AG08395 (cell line): ENCODE data around the gene HPCA.

Source experiments
- DNase-seq: peaks from one replicate; pipeline ENCODE4 v3.0.0; 2012; ENCODE audit warnings: mixed read lengths, low spot score

The HPCA gene

DNA sequence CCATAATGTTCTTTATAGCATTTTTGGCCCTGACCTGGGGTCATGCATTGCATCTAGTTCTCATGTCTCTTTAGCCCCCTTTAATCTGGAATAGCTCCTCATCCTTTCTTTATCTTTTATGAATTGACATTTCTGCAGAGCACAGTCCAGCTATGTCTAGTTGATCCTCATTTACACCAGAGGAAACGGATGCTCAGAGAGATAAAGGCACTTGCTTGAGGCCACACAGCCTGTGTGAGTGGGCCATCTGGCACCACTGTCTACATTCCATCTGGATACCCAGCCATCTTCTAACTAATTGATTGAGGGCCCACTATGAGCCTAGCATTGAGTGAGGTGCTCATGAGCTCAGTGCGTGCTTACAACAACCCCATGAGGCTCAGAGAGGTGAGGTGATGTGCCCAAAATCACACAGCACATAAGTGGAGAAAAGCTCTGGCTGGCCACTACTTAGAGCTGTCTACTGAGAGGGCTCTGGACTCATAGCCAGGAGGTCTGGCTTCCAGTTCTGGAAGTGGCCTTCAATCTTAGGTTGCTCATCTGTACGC lies 3.5 kb downstream of the HPCA start:
- DNase-seq, result no peak

DNA sequence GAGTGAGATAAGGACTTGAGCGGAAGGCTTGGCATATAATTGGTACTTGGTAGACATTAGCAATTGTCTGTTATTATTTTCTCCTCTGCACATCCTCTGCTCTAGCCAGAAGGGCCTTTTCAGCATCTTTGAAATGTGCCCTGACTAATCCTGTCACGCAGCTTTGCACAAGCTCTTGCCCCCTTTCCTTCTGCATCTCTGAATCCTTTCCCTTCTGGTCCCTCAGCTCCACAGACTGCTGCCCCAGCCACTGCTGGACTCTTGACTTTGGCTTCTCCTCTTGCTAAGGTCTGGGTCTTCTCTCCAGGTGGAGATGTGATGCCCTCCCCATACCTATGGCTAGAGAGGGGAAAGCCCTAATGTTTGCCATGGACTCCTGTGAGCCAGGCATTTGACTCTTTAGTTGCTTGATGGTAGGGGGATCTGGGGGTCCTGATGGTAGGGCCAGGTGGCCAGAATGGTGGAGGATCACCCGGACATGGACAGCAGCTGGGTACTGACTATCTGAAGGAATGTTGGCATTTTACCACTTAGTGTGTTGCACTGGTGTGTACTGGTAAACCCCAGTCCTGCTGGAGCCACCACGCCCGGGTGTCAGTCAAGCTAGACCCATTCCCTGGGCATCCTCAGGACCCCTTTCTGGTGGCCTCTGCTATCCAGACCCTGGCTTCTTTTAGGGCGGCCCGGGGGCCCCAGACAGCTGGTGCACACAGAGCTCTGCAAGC lies 4.4 kb downstream of the HPCA start:
- DNase-seq, result no peak

DNA sequence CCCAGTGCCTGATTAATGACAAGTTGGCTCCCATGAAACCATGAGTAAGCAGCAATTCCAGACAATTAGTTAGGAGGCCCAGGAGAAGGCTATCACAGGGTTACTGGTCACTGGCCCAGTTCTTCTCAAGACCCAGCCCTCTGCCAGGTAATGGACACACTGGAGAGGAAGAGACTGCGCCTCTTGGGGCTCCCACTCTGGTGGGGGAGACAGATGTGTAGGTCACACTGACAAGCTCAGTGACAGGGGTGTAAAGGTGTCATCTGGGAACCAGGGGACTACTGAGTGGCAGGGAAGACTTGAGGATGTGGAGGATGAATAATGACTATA lies 4.9 kb downstream of the HPCA start:
- no peak for DNase-seq

DNA sequence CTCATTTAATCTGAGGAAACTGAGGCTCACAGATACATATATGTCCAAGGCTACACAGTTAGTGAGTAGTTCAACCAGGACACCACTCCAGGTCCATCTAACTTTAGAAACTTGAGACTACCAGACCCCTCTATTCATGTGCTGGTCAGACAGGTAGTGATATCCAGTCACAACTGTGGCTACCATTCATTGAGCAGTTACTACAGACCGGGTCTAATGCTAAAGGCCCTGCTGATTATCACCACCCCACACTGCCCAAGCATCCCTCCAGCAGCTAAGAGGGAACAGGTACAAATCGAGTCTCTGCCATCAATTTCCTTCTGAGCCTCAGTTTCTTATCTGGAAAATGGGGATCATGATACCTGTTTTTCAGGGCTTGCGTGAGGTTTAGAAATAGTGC lies 5.3 kb downstream of the HPCA start:
- no peak for DNase-seq

DNA sequence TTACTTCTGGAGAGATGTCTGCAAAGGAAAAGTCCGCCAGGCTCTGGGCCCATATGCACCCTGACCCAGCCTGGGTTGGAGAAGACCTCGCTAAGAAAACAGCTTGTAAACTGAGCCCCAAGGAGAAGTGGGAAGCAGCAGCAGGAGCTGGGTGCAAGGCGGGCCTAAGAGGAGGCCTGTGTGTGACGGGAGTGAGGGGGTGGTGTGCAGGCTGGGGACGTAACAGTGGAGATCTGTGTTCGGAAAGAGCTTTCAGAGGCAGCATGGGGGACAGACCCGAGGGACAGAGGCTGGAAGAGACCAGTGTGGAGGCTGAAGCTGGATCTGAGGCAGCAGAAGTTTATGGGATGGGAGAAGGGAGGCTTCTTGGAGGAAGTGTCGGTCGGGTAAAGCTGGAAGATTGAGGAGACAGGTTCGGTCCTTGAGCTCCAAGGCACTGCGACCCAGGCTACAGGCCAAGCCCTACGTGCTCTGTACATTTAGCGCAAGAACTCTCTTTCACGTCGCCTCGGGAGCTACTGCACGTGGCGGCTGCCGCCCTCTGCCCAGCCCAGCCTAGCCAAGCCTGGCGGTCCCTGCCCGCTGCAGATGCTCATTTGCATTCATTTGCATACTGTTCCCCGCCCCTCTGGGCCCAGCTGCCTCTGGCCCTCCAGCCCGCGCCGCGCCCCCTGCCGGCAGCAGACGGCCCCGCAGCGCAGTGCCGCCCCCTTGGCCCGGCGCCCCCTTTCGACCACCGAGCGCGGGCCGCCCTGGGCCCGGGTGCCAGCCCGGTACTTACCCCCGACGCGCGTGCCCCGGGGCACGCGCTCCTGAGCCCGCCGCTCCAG lies 6.3 kb downstream of the HPCA start:
- DNase-seq, result peak; percentile 44

DNA sequence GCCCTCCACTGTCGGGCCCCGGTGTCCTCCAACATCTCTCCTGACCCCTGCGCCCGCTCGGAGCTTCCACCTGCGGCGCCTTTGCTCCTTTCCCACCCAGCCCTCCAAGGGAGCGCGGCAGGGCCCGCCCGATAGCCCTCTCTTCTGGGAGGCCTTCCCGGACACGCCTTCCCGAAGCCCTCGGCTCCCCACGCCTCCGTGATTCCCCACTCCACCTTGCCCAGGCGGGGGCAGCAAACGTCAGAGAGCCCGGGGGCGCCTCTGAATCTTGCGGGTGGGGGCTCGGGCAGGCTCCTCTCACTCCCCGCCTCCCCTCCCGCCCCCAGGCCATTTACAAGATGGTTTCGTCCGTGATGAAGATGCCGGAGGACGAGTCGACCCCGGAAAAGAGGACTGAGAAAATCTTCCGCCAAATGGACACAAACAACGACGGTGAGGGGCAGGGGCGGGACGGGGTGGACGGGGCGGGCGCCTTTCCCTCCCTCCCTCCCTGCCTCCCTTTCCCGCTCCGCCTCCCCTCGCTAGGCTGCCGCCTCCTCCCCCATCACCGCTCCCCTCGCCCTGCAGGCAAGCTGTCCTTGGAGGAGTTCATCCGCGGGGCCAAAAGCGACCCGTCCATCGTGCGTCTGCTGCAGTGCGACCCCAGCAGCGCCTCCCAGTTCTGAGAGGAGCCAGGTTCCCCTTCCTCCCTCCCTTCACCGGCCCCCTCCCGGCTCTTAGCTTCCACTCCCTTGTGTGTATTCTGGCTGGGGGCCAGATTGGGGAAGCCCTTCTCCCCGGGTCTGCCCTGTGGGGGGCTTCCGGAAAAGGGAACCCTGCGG lies 7.1 kb downstream of the HPCA start:
- peak; percentile 41 for DNase-seq

DNA sequence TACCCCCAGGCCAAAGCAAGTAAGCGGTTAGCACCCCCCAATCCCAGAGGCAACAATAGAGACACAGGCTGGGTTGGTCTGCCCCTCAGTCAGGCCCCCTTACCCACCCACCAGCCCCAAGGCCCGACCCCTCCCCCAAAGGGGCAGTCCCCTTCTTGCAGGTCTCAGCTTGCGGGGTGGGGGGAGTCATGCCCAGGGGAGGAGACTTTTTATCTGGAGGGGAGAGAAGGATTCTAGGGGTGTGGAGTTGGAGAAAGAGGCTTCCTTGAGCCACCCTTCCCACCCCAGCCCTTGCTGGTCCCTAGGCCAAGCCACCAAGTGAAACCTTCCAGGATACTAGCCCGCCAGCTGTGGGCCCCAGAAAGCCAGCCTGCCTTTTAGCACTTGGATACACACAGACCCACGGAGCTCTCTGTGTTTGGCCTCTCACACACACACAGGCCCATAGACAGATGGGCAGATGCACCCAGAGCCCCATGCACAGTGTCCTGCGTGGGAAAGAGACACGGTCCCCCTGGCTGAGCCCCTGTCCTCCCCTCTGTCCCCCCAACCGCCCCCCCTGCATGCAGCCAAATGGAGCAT lies 7.8 kb downstream of the HPCA start:
- DNase-seq, result no peak

DNA sequence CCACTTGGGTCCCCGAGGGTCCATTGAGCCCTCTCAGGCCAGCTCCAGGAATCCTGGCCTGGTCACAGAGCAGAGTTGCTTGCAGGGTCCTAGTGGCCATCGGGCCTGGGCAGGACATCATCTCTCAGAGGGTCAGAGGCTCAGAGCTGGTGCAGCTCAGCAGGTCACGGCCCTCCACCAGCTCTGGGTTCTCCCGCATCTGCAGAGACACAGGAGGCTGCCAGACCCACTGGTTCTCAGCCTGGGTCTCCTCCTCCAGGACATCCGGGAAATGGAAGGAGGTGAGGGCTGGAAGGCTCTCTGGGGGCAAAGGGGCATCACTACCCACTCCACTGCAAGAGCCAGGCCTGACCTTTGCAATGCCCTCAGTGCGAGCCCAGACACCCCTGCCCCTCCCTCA lies 8.4 kb downstream of the HPCA start:
- DNase-seq, result no peak

DNA sequence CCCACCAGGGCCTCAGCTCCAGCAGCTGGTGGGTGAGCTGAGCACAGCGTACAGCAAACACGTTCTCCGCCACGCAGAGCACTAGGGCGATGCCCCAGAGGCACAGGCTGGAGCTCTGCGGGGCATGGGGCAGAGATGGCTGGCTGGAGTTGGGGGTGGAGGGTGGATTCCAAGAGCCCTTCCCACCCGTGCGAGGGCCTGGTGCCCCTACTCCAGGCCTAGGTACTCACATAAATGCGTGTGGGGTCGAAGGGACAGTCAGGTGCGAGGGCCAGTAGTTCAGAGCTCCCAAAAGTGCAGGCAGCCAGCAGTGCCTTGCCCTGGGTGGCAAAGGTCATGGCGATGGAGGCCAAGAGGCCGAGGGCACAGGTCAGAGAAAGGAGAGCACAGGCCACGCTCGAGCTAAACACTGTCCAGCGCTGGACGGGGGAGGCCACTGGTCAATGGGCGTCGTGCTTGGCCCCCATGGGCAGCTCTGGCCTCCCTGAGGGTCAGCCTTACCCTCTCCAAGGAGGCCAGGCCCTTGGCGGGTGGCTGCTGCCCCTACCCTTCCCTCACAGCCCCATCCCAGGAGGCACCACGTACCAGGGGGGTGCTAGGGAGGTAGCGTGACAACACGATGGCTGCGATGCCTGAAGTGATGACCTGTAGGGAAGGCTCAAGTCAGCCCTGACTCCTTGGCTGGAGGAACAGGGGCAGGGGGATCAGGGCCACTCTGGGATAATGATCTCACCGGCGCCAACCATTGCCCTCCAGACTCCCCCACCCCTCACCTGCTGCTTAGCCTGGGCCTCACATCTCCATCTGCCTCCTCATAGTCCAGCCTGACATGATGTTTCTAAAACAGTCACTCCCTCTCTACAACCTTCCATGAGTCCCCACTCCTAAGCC lies 9.3 kb downstream of the HPCA start:
- DNase-seq, result no peak

DNA sequence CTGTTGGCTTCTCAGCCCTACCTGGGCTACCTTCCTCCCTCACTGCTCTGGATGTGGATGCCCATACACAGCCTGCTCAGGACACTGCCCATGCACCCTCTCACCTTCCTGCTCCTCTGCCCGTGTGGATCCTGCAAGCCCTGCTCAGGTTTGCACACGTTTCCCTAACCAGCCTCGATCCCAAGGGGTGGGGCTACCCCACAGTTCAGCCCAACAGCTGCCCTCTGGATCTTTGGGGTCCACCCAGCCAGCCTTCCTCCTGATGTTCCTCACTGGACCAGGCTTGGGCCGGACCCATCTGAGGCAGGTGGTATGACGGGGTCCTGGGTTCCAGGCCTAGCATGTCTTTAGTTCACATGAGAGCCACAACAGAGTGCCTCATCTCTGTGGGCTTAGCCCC lies 10.2 kb downstream of the HPCA start:
- DNase-seq, result no peak

DNA sequence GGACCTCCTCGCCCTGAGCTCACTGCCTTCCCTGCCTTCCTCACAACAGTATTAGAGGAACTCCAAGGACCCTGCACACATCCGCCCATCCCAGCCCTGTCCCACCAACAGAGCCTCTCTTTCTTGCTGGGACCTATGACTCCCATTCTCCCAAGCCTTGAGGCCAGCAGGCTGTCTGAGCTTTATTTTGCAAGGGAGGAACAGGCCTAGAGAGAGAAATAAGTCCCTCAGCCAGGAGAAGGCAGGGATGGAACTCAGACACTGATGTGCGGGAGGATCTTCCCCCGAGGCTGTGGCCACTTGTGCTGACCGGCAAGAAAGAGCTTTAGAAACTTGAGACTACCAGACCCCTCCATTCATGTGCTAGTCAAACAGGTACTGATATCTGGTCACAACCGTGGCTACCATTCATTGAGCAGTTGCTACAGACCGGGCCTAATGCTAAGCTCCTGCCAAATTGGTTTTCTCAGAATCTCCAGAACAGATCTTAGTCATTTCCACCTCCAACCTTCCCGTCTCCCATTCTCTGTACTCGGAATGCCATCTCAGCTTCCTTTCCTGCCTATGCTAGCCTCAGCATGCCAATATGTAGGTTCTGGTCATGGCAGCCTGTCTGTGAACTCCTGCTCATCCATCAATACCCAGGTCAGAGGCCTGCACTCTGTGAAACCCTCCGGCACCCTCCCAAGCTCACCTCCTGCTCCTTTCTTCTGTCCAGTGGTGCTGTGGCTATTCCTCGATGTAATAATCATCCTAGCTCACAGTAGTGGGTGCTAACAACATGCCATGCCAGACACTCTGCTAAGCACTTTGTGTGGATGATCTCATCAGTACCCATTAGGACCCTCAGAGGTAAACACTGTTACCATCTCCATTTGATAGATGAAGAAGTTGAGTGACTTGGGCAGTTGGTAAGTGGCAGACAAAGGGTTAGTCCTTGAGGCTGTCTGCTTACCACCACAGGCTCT lies 11.1 kb downstream of the HPCA start:
- DNase-seq, result no peak

DNA sequence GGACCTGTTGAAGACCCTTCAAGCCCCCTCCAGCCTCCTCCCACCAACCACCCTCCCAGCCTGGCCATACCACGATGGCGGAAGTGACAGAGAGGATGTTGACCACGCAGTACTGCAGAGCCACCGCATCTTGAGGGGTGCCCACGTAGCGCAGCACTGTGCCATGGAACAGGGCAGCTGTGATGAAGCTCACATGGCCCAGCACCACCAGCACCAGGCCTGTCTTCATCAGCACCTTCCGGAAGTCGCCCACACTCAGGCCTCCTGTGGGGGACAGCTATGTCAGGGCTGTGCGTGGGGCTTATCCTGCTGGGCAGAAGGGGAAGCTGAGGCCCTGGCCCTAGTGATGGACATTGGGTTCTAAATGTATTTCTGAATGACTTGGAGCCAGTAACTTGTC lies 11.8 kb downstream of the HPCA start:
- no peak for DNase-seq

DNA sequence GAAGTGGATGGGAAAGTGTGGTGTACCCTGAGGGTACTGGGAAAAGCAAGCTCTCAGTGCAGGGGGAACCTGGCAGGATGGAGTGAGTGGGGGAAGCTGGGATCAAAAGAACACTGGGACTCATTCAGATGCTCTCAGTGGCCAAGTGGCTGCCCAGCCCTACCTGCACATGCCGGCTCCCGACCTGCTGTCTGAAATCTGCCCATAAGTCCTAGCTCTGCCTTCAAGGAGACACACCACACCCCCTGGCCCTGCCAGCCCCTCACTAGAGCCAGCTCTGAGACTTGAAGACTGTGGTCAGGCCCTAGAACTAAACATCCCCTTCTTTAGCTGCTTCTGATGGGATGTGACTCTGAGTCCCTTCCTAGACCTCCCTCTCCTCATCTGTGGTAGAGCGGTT lies 12.7 kb downstream of the HPCA start:
- no peak for DNase-seq

DNA sequence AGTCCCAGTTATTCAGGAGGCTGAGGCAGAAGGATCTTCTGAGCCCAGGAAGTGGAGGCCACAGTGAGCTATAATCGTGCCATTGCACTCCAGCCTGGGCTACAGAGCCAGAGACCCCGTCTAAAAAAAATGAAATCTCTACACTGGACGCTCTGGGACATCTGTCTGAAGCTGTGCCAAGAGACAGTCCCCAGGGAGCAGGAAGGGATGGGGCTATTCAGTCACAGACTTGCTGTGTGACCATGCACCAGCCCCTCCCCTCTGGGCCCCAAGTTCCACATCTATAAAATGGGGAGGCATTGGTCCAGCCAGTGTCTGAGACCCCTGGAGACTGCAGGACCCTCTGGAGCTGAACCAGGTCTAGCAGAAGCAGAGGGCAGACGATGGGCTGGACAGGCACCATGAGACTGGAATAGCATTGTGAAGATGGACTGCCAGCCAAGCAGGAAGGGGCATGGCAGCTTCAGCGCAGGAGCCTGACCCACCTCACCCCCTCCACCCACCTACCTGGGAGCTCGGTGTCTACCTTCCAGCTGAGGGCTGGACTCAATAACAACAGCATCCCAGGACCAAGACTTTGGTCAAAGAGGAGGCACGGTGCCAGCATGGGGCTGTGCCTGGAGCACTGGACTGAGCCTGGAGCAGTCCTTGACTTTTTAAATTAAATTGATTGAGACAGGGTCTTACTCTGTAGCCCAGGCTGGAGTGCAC lies 13.4 kb downstream of the HPCA start:
- no peak for DNase-seq

DNA sequence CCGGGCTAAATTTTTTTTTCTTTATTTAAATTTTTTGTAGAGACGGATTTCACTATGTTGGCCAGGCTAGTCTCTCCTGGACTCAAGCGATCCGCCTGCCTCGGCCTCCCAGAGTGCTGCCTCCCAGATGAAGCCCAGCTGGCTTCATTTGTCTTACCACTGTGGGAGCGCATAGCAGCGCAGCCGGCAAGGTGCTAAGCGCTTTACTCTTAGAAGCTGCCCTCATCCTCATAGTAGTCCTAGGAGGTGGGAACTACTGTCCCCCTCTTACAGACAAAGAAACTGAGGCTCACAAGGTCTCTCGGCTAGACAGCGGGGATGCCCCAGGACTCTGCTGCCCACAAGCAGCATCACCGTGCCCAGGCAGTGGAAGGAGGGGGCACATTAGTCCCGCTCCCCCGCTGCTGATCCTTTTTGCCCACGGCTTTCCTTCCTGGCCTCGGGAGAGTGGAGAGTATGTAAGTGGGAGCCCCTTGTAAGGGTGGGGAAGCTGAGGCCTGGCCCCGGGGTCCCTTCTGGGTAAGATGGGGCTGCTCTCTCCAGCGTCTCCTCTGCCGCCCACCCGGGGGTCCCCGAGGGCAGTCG lies 14.2 kb downstream of the HPCA start:
- DNase-seq, result no peak

DNA sequence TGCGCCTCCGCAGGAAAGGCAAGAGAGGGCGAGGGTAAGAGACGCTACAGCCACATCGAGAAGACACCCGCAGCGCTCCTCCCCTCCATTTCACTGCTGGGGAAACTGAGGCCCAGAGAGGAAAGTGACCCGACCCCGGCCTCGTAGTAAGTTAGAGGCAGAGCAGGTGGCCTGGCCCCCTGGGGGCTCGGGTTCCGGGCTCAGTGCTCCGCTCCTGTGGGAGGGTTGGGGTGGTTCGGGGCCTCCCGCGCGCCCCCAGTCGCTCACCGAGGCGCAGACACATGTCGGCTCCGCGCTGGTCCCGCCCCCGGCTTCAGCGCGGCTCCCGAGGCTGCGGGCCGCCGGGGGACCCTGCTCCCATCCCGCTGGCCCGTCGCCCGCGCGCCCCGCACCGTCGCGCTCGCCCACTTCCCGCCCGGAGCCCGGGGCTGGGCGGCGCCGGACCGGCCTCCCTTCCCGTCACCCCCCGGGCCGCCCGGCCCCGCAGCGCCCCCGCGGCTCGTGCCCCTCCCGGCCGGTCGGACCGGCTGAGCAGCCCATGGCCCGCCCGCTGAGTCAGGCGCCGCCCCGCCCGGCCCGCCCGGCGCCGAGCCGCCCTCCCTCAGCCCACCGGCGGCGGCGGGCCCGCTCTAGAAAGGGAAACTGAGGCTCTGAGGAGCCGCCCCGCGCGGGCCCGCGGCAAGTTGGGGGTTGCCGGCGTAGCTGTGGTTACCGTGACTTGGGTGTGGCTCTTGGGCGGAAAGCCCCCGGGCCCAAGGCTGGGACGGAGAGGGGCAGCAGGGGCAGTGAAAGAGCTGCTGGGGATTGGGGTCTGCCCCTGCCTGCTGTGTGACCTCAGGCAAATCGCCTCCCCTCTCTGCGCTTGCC lies 14.9 kb downstream of the HPCA start, which contains the start of gene TMEM54:
Gene TMEM54, minus strand, starts transcription at position 434 of the 867 bp plus-strand sequence. Its CDS starts 151 bp downstream, at position 283.
- DNase-seq, result peak; percentile 64

DNA sequence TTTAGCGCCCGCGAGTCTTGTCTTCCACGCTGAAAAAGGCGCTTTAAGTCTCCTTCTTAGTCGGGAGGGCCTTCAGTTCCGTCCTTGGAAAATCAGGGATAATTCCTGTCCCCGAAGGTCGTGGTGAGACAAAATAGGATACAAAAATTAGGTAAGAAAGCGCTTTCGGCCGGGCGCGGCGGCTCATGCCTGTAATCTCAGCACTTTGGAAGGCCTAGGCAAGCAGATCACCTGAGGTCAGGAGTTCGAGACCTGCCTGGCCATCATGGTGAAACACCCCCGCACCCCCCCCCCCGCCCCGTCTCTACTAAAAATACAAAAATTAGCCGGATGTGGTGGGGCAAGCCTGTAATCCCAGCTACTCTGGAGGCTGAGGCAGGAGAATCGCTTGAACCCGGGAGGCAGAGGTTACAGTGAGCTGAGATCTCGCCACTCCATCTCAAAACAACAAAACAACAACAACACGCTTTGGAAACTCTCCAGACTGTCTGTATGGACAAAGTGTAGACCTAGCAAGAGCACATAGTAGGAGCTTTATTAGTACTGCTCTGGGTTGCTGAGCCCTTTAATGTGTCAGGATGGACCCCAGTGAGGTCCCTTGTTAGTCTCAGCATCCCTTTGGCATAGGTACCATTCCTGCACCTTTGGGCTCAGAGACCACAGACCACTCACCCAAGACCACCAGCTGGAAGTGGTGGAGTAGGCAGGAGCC lies 15.7 kb downstream of the HPCA start:
- DNase-seq, result no peak
